ENCODE data around the gene EXO5. TPM values are rescaled to one million over a fixed set of nuclear protein-coding genes. Genes with fewer than 3 reads are reported as not detected.
"Not testable (repeated sequence)": the region's sequence is repeated elsewhere in the genome, so short reads cannot be mapped to it uniquely, and the experiment has no call there.

The EXO5 gene
- total RNA-seq, 1 donor from 2014 or later: 6.0 TPM

DNA sequence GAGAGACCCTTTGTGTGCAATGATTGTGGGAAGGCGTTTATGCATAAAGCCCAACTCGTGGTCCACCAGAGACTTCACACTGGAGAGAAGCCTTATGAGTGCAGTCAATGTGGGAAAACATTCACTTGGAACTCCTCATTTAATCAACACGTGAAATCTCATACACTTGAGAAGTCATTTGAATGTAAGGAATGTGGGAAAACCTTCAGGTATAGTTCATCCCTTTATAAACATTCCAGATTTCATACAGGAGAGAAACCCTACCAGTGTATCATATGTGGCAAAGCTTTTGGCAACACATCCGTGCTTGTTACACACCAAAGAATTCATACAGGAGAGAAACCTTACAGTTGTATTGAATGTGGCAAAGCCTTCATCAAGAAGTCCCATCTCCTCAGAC, 38.4 kb downstream of the EXO5 start:
- DNase-seq (ENCODE audit: low read depth in 2 of 2): no peak

DNA sequence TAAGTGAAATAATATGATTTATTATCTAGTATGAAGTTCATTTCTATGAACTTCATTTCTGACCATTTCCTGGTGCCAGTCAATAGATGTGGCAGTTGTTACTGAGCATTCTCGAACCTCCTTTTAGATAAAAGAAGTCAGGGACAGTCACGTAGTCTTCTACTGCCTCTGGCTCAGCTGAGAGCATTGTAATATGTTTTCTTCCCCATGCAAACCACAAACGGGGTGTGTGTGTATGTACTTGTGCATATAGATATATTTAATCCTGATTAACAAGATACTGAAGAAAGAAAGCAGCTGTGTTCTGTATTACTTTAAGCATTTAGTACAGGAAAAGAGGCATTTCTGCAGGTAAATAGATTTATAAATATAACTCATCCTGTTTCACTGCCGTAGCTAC, 44.5 kb downstream of the EXO5 start:
- no peak for DNase-seq (ENCODE audit: low read depth in 2 of 2)

DNA sequence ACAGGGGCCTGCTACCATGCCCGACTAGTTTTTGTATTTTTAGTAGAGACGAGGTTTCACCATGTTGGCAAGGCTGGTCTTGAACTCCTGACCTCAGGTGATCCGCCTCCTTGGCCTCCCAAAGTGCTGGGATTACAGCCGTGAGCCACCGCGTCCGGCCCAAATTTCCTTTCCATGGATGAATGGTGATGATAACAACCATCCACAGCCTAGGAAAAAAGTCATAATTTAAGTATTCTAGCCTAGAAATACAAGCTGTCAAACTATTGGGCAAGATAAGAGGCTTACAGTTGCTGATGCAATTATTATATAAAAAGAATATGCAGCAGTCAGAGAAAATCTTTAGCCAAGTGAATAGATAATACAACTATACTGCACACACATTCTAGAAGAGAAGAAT, 46.2 kb downstream of the EXO5 start:
- DNase-seq (ENCODE audit: low read depth in 2 of 2): not testable (repeated sequence)

GRCh38 chr1:40556121-40556520, 47.6 kb downstream of the EXO5 start:
- no peak for DNase-seq (ENCODE audit: low read depth in 2 of 2)

DNA sequence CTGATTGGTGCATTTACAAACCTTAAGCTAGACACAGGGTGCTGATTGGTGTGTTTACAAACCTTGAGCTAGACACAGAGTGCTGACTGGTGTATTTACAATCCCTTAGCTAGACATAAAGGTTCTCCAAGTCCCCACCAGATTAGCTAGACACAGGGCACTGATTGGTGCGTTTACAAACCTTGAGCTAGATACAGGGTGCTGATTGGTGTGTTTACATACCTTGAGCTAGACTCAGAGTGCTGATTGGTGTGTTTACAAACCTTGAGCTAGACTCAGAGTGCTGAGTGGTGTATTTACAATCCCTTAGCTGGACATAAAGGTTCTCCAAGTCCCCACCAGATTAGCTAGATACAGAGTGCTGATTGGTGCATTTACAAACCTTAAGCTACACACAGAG, 49.7 kb downstream of the EXO5 start:
- not testable (repeated sequence) for DNase-seq (ENCODE audit: low read depth in 2 of 2)

DNA sequence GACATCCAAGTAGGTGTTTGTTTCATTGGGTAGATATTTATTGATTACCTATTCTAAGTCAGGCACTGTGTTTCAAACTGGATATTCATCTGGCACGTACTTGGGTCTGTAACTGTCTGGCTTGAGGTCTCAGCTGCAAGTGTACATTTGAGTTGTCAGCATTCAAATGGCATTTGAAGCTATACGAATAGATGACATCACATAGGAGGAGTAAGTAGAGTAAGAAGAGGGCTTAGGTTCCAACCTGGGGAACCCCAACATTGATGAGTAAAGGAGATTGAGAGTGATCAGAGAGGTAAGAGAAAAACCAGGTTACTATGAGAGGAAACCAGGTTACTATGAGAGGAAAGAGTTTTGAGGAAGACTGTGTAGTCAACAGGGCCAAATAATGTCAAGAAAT, 53.6 kb downstream of the EXO5 start:
- no peak for DNase-seq (ENCODE audit: low read depth in 2 of 2)

- no peak for DNase-seq (ENCODE audit: low read depth in 2 of 2)
Measured at GRCh38 chr1:40563266-40563665, 54.7 kb downstream of the EXO5 start.

DNA sequence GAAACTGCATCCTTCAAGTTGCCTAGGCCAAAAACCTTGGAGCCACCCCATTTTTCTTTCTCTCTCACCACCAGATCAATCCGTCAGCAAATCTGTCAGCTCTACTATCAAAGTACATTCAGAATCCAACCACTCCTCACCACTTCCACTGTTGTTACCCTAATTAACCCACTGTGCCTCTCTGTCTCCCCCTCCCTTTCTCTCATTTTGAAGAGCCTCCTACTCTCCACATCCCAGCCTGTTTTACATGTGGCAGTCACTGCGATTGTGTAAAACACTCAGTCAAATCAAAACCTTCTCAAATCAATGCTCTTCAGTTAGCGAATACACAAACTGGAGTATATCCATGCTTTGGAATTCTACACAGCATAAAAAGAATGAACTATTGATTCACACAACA, 55.9 kb downstream of the EXO5 start:
- no peak for DNase-seq (ENCODE audit: low read depth in 2 of 2)

- DNase-seq (ENCODE audit: low read depth in 2 of 2): no peak
Measured at GRCh38 chr1:40564913-40565312, 56.3 kb downstream of the EXO5 start.

Other genes with a start within 250 kb of the EXO5 start
- 0.22 and 0.79 TPM in 2 replicates for gene COL9A2, start 191.5 kb upstream of the EXO5 start, total RNA-seq
- 3.1 and 3.4 TPM in 2 replicates for gene SMAP2, start 135.0 kb upstream of the EXO5 start, total RNA-seq
- 0.60 and 0.65 TPM in 2 replicates for gene ZFP69B, start 58.3 kb upstream of the EXO5 start, total RNA-seq
- gene ZFP69, start 31.5 kb upstream of the EXO5 start, total RNA-seq: 1.3 and 2.0 TPM in 2 replicates
- gene ZNF684, start 22.9 kb downstream of the EXO5 start, total RNA-seq: 1.4 and 1.5 TPM in 2 replicates
- gene RIMS3, start 156.9 kb downstream of the EXO5 start, total RNA-seq: 0.20 and 0.22 TPM in 2 replicates
- 11.3 and 14.5 TPM in 2 replicates for gene NFYC, start 182.9 kb downstream of the EXO5 start, total RNA-seq